Limb (tissue), 2 donors: ENCODE data around the gene MEOX1.
A peak's percentile ranks its signal among the peaks of the same experiment; 100 is the strongest.

Source experiments
- DNase-seq, 2 donors: peaks; one replicate each; pipeline ENCODE4 v3.0.0-alpha.2; 2016; ENCODE audit errors: extremely low spot score in 2 of 2

MEOX1 gene

GRCh38 chr17:43591779-43592562 is 69.8 kb downstream of the MEOX1 start:
- DNase-seq: peak; percentile 88 to 90

- DNase-seq: no peak
Measured at GRCh38 chr17:43591001-43591400, 70.7 kb downstream of the MEOX1 start.
